Measurements from ENCODE around the gene SECTM1. TPM values are rescaled to one million over a fixed set of nuclear protein-coding genes. Genes with fewer than 3 reads are reported as not detected.

Gene SECTM1
- total RNA-seq, 1 experiment from 2014 or later = 61.7 TPM

- Histone ChIP-seq H3K9ac (ENCODE audit: low read length) (peak overlapping the region; percentile 99), H3K36me3 (ENCODE audit: low read depth, low read length) (peaks cover 12% of the 10 kb centered on the region), H3K4me3 (ENCODE audit: low read length) (peak overlapping the region; percentile 98), H3K4me2 (ENCODE audit: low read length) (peak overlapping the region; percentile 98), H4K20me1 (ENCODE audit: low read length) (peaks cover 59% of the 10 kb centered on the region), H3K27me3 (ENCODE audit: low read length) (no peaks in the 10 kb centered on the region), H3K79me2 (ENCODE audit: low read length) (peaks cover 78% of the 10 kb centered on the region), H2AFZ (ENCODE audit: low read length) (no peak overlapping the region), H3F3A (ENCODE audit: low read length, unreplicated experiment) (peaks cover 15% of the 10 kb centered on the region), H3K4me1 (ENCODE audit: insufficient read depth, low read length) (peaks cover 65% of the 10 kb centered on the region), H3K9me3 (ENCODE audit: low read length) (no peaks in the 10 kb centered on the region), H3K27ac (ENCODE audit: low read length) (no peak overlapping the region; the same call in 1 of the 2 replicates), H3K9me2 (replicated peaks; ENCODE audit: low read length) (no peaks in the 10 kb centered on the region)
- POLR2A ChIA-PET (ENCODE audit: unreplicated experiment) = no interaction called here
- ATAC-seq (no peak), DNase-seq (no peak)
- intact Hi-C loops (cut with micrococcal nuclease) = no loop called here
- no TSS peak for BruUV-seq (replicated peaks)
- CTCF ChIA-PET = no interaction called here
- no peak for TF ChIP-seq EZH2 (IDR thresholded peaks at IDR 0.05; ENCODE audit: low read length, unreplicated experiment)
- TF ChIP-seq EZH2phosphoT487 (IDR thresholded peaks at IDR 0.05; ENCODE audit: borderline replicate concordance, low read length) = no peak
- no peak for TF ChIP-seq CTCF (conservative IDR thresholded peaks at IDR 0.05; ENCODE audit: low read depth, low read length)
Observed at GRCh38 chr17:82271401-82271800, 62.2 kb downstream of the SECTM1 start.

Other genes with a start within 250 kb of the SECTM1 start
- gene FASN, start 235.5 kb downstream of the SECTM1 start, total RNA-seq (2014; rRNA removed) = 269 and 364 TPM in 2 replicates
- gene CCDC57, start 120.9 kb downstream of the SECTM1 start, total RNA-seq (2014; rRNA removed) = 35.0 and 36.6 TPM in 2 replicates
- gene SLC16A3, start 104.7 kb downstream of the SECTM1 start, total RNA-seq (2014; rRNA removed) = 286 and 447 TPM in 2 replicates
- gene CSNK1D, start 60.1 kb downstream of the SECTM1 start, total RNA-seq (2014; rRNA removed) = 58.6 and 73.5 TPM in 2 replicates
- 0.15 and 0.98 TPM in 2 replicates for gene CD7, start 16.2 kb downstream of the SECTM1 start, total RNA-seq (2014; rRNA removed)
- 0.46 and 1.2 TPM in 2 replicates for gene TEX19, start 25.5 kb upstream of the SECTM1 start, total RNA-seq (2014; rRNA removed)
- gene UTS2R, start 38.0 kb upstream of the SECTM1 start, total RNA-seq (2014; rRNA removed) = not detected in 2 replicates
- 12.7 and 18.3 TPM in 2 replicates for gene HEXD, start 84.6 kb upstream of the SECTM1 start, total RNA-seq (2014; rRNA removed)
- gene OGFOD3, start 84.8 kb upstream of the SECTM1 start, total RNA-seq (2014; rRNA removed) = 56.1 and 79.2 TPM in 2 replicates
- 63.6 and 77.2 TPM in 2 replicates for gene CYBC1, start 117.0 kb upstream of the SECTM1 start, total RNA-seq (2014; rRNA removed)
- 59.5 and 64.6 TPM in 2 replicates for gene NARF, start 125.0 kb upstream of the SECTM1 start, total RNA-seq (2014; rRNA removed)
- gene FOXK2, start 186.0 kb upstream of the SECTM1 start, total RNA-seq (2014; rRNA removed) = 60.5 and 71.0 TPM in 2 replicates

All from PC-3 (cell line).